ENCODE data around the gene KIF3A. TPM values are rescaled to one million over a fixed set of nuclear protein-coding genes. Genes with fewer than 3 reads are reported as not detected.

The KIF3A gene
- total and polyA plus RNA-seq, 2 of the 8 experiments (the other 6 are each of a cell fraction or from before 2014, with no cell fraction given), result 3.1 to 13.1 TPM

- Histone ChIP-seq H3K9ac (replicated peaks in 1 of 4; ENCODE audit: extremely low read depth in 1 of 4, low read depth in 3 of 4, low read length in 3 of 4) (no peak overlapping the region), H4K20me1 (replicated peaks in 1 of 2; ENCODE audit: control insufficient read depth in 1 of 2, insufficient read depth in 2 of 2, low read length in 2 of 2) (peaks cover 0 to 1% of the 10 kb centered on the region in 2 experiments), H2BK12ac (ENCODE audit: low read depth, low read length) (no peak overlapping the region), H3K79me2 (ENCODE audit: control insufficient read depth in 1 of 2, insufficient read depth in 2 of 2, low read length in 2 of 2) (no peaks in the 10 kb centered on the region), H2BK5ac (ENCODE audit: low read depth, low read length) (no peak overlapping the region), H3K4me3 (ENCODE audit: extremely low read depth in 1 of 4, insufficient read depth in 2 of 4, low read depth in 3 of 4, low read length in 4 of 4) (no peak overlapping the region), H2BK20ac (ENCODE audit: low read length) (no peak overlapping the region), H3K36me3 (ENCODE audit: control insufficient read depth in 2 of 4, insufficient read depth in 4 of 4, low read length in 3 of 4) (no peaks in the 10 kb centered on the region), H3K4me1 (replicated peaks in 1 of 4; ENCODE audit: control insufficient read depth in 3 of 4, insufficient read depth in 4 of 4, low read length in 3 of 4) (peaks cover 0 to 8% (median under 1%) of the 10 kb centered on the region in 4 experiments; a peak in 4 of 7 replicates), H3K9me3 (ENCODE audit: insufficient read depth in 2 of 2, low read depth in 1 of 2, low read length in 1 of 2) (no peaks in the 10 kb centered on the region; a peak in 1 of 4 replicates), H2AK5ac (ENCODE audit: low read depth, low read length) (no peak overlapping the region), H4K8ac (ENCODE audit: extremely low read depth, insufficient read depth, low read length) (no peak overlapping the region), H3K27ac (ENCODE audit: low read depth, low read length) (no peak overlapping the region), H3K4me2 (ENCODE audit: insufficient read depth in 1 of 2, low read depth in 2 of 2, low read length in 2 of 2) (no peak overlapping the region), H3K23ac (ENCODE audit: insufficient read length) (no peak overlapping the region), H3K27me3 (replicated peaks in 1 of 4; ENCODE audit: control insufficient read depth in 3 of 4, extremely low read depth in 1 of 4, insufficient read depth in 3 of 4, low read length in 3 of 4) (peaks cover 10 to 40% (median 31%) of the 10 kb centered on the region in 4 experiments), H3K18ac (ENCODE audit: extremely low read depth, low read length) (no peak overlapping the region), H3K4ac (replicated peaks; ENCODE audit: insufficient read length, low read depth, low read length) (no peak overlapping the region), H2BK120ac (replicated peaks; ENCODE audit: low read depth, low read length) (no peak overlapping the region), H3K79me1 (ENCODE audit: low read depth, low read length) (no peaks in the 10 kb centered on the region), H3K56ac (replicated peaks; ENCODE audit: insufficient read length, low read depth, low read length) (no peak overlapping the region), H4K91ac (replicated peaks; ENCODE audit: insufficient read length, low read length) (no peak overlapping the region), H2BK15ac (ENCODE audit: low read length) (0 out of 2 replicates have a peak overlapping the region, but pooled peaks have one; percentile 16), H3K14ac (ENCODE audit: insufficient read length) (no peak overlapping the region), H3K23me2 (ENCODE audit: low read depth, low read length) (peaks cover 2% of the 10 kb centered on the region; the same call in 1 of the 2 replicates), H2AFZ (ENCODE audit: low read length) (no peak overlapping the region; the same call in 1 of the 2 replicates), H4K5ac (ENCODE audit: insufficient read length, low read depth, low read length) (no peak overlapping the region)
- FAIRE-seq (no peak), DNase-seq (ENCODE audit: low read depth in 1 of 2, low spot score in 2 of 2) (peak in 1 of 2 experiments; percentile 45)
- ChIA-PET CTCF (ENCODE audit: partially characterized antibody) (interaction anchor here (0.6 kb wide), 2 partner anchors 32 to 125 kb away, joined by 3 read pairs; no protein-coding TSS in a partner anchor), POLR2A (ENCODE audit: partially characterized antibody) (no interaction called here)
- 79% methylated on average over 6 of the region's 7 CpGs; no CpG with 5 or more reads in 1 of the 2 experiments for WGBS, 2 experiments (ENCODE audit: extremely low coverage in 1 of 2, insufficient coverage in 1 of 2, insufficient read length in 1 of 2, insufficient replicate concordance in 2 of 2, low coverage in 1 of 2, low lambda C conversion rate in 2 of 2, missing lambda C conversion rate in 1 of 2)
- no peak for TF ChIP-seq EGR1 (IDR thresholded peaks at IDR 0.05; ENCODE audit: borderline replicate concordance, low read depth, low read length)
- no peak for TF ChIP-seq TAF7 (optimal IDR thresholded peaks at IDR 0.05; ENCODE audit: borderline replicate concordance, low read depth, low read length)
- TF ChIP-seq TEAD4 (IDR thresholded peaks at IDR 0.05; ENCODE audit: low read depth, low read length), result no peak
- no peak for TF ChIP-seq CHD2 (IDR thresholded peaks at IDR 0.05; ENCODE audit: low read length)
- TF ChIP-seq FOSL1 (IDR thresholded peaks at IDR 0.05; ENCODE audit: insufficient read depth, low read depth, low read length), result no peak
- no peak for TF ChIP-seq GTF2F1 (IDR thresholded peaks at IDR 0.05; ENCODE audit: borderline replicate concordance, low read depth, low read length)
- TF ChIP-seq CBX5 (IDR thresholded peaks at IDR 0.05; ENCODE audit: low read depth, low read length), result no peak
- TF ChIP-seq RAD21 (IDR thresholded peaks at IDR 0.05 in 1 of 2, conservative IDR thresholded peaks at IDR 0.05 in 1 of 2; ENCODE audit: low read depth in 2 of 2, low read length in 2 of 2), result peak in 1 of 2 experiments; percentile 14; a peak in 1 of 4 replicates
- TF ChIP-seq TAF1 (IDR thresholded peaks at IDR 0.05; ENCODE audit: low read depth, low read length), result no peak
These were observed 83.6 kb downstream of the KIF3A start for GRCh38 chr5:132653716-132654115.
